HG02588 (cell line): ENCODE measurements around the gene TEX101.

Experiments used
- ATAC-seq: cut with Tn5 transposase; IDR thresholded peaks from one replicate; pipeline ENCODE4 v1.9.1; 2021; ENCODE audit warnings: mild to moderate bottlenecking, moderate library complexity; ENCODE audit not compliant: unreplicated experiment

The TEX101 gene

GRCh38 chr19:43445426-43445825 is 30.7 kb downstream of the TEX101 start:
- ATAC-seq, result no peak

- no peak for ATAC-seq
Measured at GRCh38 chr19:43446746-43447489, 32.2 kb downstream of the TEX101 start.

GRCh38 chr19:43447655-43448054 is 33.0 kb downstream of the TEX101 start:
- no peak for ATAC-seq

GRCh38 chr19:43450545-43450997 is 35.9 kb downstream of the TEX101 start:
- no peak for ATAC-seq

GRCh38 chr19:43452582-43452981 is 37.9 kb downstream of the TEX101 start:
- no peak for ATAC-seq

GRCh38 chr19:43454031-43454430 is 39.3 kb downstream of the TEX101 start:
- no peak for ATAC-seq

GRCh38 chr19:43455321-43456113 is 40.8 kb downstream of the TEX101 start:
- no peak for ATAC-seq

GRCh38 chr19:43457809-43458208 is 43.1 kb downstream of the TEX101 start:
- no peak for ATAC-seq

- no peak for ATAC-seq
Measured at GRCh38 chr19:43460362-43461016, 45.8 kb downstream of the TEX101 start.

- ATAC-seq, result no peak
Measured at GRCh38 chr19:43461303-43461702, 46.6 kb downstream of the TEX101 start.

- no peak for ATAC-seq
Measured at GRCh38 chr19:43462383-43462782, 47.7 kb downstream of the TEX101 start.

GRCh38 chr19:43462785-43463380 is 48.2 kb downstream of the TEX101 start:
- no peak for ATAC-seq

GRCh38 chr19:43463381-43464133 is 48.9 kb downstream of the TEX101 start:
- peak; percentile 81 for ATAC-seq

- ATAC-seq, result peak; percentile 38
Measured at GRCh38 chr19:43464134-43464775, 49.6 kb downstream of the TEX101 start.

- ATAC-seq, result no peak
Measured at GRCh38 chr19:43465468-43466120, 50.9 kb downstream of the TEX101 start, which contains the start of gene LYPD3. Gene LYPD3 (minus strand): TSS chr19:43465608. CDS start chr19:43465571, 37 bp downstream.

GRCh38 chr19:43466793-43467192 is 52.1 kb downstream of the TEX101 start:
- ATAC-seq, result no peak

GRCh38 chr19:43467276-43467675 is 52.6 kb downstream of the TEX101 start:
- no peak for ATAC-seq

GRCh38 chr19:43467730-43468129 is 53.0 kb downstream of the TEX101 start:
- ATAC-seq, result no peak
